ENCODE measurements around the gene SNRNP35. TPM values are rescaled to one million over a fixed set of nuclear protein-coding genes. Genes with fewer than 3 reads are reported as not detected.
"Not testable (repeated sequence)": the region's sequence is repeated elsewhere in the genome, so short reads cannot be mapped to it uniquely, and the experiment has no call there.

Gene SNRNP35
- total RNA-seq, 1 donor from 2014 or later = 26.4 TPM

DNA sequence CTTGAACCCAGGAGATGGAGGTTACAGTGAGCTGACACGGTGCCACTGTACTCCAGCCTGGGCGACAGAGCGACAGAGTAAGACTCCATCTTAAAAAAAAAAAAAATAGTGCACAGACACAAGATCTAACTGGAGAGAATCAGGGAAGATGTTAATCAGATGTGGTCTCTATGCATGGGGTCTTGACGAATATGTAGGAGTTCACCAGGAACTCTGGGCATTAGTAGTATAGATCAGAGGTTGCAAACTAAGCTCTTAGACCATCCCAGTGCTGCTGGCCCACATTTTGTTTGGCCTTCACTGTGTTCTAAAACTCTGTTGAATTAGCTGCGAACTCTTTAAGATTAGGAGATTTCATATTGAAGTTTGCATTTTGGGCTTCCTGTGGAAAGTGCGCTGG, 31.6 kb downstream of the SNRNP35 start:
- no peak for DNase-seq

DNA sequence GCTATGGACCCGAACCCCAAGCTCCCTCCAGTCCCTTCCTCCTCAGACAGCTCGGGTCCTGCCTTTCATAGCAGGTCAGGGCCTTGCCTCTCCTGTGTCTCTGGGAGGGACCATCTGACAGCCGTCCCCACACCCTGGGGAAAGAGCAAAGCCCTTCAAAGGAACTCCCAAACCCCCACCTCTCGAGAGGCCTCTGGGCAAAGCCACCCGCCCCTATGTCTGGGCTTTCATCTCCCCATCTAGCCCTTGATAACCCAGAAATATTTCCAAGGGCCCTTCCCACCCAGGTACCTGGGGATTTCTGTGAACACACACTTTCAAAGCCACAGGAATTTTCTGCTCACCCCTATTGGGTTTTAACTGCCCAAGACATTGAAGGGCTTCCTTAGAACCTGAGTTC, 32.1 kb downstream of the SNRNP35 start:
- no peak for DNase-seq

DNA sequence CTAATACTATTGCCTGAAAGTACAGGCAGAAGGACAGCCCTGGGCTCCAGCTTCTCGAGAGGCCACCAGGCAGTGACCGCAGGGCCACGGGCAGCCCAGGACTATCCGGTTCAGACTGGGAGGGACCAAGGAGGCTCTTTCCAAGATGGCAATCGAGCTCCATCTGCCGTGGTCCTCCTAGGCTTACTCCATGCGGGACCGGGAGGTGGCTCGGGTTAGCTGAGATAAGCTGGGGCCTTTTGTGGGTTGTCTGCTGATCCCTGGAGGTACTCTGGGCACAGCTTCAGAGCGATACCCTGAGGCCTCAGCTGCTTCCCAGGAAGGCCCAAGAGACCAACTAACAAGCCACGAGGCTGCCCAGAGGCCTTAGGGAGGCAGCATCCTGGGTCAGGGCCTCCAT, 33.1 kb downstream of the SNRNP35 start:
- DNase-seq = no peak

DNA sequence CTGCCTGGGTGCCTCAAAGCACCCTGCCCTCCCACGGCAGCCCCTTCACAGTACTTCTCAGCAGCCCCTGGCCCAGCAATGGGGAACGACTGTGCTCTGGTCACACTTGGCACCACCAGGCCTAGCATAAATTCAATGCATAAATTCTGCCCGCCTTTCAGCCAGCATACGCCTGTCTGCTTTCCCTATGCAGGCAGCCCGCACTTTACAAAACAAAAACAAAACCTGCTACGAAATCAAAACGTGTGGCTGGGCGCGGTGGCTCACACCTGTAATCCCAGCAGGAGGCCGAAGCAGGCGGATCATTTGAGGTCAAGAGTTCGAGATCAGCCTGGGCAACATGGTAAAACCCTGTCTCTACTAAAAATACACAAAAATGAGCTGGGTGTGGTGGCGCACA, 33.5 kb downstream of the SNRNP35 start:
- DNase-seq = no peak

DNA sequence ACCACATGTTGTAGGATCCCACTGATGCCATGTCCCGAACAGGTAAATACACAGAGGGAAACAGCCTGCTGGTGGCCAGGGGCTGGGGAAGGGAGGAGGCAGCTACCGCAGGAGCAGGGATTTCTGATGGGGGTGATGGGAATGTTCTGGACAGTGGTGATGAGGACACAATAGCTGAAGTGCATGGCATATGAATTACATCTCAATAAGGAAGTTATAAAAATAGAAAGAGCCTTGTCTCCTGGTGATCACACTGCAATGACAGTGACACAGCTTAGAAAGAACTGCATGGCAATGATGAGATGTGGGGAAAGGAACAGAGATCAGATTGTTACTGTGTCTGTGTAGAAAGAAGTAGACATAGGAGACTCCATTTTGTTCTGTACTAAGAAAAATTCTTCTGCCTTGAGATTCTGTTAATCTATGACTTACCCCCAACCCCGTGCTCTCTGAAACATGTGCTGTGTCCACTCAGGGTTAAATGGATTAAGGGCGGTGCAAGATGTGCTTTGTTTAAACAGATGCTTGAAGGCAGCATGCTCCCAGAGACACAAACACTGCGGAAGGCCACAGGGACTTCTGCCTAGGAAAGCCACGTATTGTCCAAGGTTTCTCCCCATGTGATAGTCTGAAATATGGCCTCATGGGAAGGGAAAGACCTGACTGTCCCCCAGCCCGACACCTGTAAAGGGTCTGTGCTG, 34.5 kb downstream of the SNRNP35 start:
- peak; percentile 18 for DNase-seq

DNA sequence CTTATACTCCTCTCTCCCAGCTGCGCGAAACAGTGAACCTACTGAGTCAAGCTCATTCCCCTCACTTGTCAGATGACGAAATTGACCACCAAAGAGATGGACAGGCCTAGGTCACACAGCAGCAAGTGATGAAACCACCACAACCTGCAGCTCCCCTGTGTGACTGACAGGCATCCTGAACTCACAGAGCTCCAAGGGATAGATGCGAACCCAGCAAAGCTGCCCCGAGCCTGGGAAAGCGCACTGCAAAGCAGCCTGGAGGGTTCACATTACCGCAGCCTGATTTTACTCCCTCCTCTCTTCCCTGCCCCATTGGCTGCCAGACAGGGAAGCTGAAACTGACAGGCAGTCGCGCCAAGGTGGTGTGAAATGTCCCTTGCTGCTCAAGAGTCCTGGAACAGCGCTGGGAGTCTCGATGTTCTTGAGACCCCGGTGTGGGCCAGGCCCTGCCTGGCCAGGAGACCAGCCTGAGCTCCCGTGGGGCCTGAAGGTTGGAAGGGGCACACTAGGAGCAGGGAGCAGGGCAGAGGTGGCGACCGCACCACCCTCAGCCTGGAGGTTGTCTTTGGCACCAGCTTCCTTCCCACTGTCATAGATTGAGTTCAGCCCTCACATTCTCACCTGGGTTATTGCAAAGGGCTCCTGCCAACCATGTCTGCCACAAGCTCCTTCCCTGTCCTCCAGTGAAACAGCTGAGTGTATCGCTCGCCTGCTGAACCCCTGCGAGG, 36.3 kb downstream of the SNRNP35 start:
- no peak for DNase-seq

DNA sequence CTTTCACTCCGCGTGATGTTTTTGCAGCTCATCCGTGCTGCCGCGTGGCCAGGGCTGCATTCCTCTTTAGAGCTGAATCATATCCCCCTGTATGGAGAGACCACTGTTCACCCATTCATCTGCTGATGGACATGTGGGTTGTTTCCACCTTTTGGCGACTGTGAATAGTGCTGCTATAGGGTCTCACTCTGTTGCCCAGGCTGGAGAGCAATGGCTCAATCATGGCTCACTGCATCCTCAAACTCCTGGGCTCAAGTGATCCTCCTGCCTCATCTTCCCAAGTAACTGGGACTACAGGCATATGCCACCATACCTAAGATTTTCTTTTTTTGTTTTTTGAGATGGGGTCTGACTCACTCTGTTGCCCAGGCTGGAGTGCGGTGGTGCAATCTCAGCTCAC, 39.1 kb downstream of the SNRNP35 start:
- no peak for DNase-seq

DNA sequence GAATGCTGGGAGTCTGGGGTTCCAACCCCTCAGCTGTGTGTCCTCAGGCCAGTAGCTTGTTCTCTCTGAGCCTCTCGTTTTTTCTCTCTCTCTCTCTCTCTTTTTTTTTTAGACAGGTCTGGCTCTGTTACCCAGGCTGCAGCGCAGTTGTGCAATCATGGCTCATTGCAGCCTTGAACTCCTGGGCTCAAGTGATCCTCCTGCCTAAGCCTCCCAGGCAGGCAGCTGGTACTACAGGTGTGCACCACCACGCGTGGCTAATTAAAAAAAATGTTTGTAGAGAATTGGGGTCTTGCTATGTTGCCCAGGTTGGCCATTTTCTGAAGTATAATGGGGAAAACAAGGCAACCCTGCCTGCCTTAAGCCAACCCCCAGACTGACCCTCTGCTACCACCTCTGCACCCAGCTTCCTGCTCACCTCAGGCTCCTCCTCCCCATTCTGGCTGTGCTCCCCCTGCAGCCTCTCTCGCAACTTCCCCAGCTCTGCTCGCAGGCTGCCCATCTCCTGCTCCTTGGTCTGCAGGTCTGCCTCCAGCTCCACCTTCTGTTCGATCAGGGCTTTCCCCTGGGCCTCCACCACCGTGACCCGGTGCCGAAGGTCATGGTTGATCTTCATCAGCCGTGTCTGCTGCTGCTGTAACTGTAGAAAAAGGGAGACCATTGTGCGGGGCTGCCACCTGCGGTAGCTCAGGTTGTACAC, 40.3 kb downstream of the SNRNP35 start:
- DNase-seq = no peak

DNA sequence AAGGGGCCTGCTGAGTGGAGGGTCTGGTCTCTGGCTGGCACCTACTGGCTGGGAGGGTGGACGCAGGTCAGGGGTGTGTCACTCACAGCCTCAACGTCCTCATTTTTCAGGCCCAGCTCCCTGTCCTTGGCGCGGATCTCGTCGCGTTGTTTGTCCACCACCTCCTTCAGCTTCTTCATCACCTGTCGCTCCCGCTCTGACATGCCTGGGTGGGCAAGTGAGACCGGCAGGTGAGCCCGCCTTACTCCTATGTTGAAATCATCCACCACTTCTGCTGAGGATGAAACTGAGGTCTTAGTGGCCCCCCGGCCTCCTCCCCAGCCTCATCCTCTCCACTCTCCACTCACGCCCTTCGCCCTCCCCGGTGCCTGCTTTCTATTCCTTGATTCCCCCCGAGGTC, 41.4 kb downstream of the SNRNP35 start:
- DNase-seq = no peak

DNA sequence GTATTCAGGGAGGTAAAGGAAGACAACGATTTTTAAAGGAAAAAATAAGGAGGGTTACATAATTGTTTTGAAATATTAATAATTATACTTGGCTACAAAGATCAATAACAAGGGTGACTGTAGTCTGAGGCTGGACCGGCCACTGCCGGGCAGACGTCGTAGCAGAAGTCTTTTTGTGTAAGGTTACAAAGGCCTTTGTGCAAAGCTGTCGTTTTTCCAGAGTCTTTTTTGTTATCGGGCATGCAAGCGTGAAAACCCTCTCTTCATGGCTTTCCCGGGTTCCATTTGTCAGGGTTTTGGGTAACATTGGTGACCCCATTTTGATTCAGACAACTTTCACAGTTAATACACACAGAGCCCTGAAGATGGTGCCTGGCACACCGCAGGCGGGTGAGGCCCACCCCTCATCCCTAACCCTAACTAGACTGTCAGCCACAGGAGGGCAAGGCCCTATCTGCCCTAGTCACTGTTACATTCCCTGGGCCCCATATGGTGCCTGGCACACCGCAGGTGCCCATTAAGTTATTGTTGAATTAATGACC, 44.3 kb downstream of the SNRNP35 start:
- DNase-seq = no peak

DNA sequence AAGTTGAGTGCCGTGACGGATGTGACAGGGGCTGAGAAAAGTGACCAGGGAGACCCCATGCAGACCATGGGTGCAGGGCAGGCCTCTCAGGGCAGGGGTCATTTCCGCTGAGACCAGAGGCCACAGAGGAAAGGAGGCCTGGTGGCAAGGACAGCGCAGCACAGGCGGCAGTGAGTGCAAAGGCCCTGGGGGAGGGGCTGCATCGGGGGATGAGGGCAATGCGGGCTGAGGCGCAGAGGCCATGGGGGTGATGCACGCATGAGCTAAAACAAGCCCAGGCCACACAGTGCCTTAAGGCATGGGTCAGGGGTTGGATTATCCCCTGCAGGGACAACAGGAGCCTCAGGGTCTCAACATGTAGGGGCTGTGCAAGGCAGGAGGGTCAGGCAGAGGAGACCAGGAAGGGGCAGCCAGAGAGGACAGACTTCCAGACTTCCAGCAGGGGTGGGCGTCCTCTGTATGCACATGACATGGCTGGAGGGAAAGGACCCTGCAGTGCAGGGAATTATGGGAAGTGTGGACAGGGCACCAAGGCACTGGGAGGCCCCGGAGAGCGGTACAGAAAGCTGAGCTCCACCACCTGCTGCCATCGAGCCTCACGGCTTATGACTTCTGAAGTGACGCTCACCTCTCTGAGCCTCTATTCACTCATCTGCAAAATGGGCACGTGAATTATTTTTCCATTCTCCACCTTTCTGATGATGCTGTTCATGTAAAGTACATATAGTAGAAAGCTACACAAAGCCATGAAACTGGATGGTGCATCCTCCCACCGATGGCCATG, 48.3 kb downstream of the SNRNP35 start:
- no peak for DNase-seq

DNA sequence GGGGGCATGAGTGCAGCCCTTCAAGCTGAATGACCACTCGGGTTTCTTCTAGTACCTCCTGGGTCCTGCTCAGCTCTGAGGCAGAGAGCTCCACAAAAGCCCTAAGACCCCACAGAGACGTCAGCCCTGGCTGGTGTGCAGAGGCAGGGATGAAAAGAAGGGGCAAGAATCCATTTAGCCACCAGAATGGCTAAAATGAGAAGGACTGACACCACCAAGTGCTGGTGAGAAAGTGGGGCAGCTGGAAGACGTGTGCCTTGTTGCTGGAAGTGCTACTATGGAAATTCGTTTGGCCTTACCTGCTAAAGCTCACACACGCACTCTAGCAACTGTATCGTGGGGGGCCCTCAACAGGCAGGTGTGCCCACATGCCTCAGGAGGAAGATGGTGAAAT, 48.9 kb downstream of the SNRNP35 start:
- DNase-seq = no peak

DNA sequence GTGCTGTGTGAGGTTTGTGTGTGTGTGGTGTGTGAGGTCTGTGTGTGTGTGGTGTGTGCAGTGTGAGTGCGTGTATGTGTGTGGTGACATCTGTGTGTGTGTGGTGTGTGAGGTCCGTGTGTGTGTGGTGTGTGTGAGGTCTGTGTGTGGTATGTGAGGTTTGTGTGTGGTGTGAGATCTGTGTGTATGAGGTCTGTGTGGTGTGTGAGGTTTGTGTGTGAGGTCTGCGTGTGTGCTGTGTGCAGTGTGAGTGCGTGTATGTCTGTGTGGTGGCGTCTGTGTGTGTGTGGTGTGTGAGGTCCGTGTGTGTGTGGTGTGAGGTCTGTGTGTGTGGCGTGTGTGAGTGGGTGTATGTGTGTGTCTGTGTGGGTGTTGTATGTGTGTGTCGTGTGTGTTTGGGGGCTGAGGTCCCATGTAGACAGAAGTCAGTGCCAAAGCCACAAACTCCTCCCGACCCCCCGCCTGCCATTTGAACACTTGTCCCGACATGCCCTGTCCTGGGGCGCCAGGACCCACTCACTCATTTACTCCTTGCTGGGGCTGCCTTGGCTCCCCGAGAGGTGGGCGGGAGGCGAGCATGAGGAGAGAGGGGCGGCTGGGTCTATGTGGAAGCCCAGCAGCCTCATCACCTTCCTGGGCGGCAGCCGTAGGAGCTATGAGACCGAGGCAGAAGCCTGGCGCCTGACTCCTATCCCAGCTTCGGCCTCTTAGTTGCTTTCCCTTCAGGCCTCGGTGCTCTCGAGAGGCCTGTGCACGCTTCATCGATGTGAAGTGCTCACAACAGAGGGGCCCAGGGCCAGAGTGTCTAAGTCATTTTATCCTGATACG, 55.1 kb downstream of the SNRNP35 start:
- no peak for DNase-seq

DNA sequence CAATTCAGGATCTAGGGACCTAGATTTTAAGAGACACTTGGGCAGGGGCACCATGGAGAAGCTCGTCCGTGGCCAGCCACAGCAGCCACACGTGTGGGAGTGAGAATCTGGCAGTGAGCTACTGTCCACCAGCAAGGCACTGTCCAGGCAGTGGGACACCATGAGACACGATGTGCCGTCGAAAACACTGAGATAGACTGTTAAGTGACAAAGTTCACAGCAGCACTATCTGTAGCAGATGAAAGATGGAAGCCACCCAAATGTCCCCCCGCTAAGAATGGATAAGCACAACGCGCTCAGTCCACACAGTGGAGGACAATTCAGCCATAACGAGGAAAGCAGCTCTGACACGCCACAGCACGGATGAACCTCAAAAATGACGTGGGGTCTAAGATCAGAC, 55.9 kb downstream of the SNRNP35 start:
- DNase-seq = no peak

DNA sequence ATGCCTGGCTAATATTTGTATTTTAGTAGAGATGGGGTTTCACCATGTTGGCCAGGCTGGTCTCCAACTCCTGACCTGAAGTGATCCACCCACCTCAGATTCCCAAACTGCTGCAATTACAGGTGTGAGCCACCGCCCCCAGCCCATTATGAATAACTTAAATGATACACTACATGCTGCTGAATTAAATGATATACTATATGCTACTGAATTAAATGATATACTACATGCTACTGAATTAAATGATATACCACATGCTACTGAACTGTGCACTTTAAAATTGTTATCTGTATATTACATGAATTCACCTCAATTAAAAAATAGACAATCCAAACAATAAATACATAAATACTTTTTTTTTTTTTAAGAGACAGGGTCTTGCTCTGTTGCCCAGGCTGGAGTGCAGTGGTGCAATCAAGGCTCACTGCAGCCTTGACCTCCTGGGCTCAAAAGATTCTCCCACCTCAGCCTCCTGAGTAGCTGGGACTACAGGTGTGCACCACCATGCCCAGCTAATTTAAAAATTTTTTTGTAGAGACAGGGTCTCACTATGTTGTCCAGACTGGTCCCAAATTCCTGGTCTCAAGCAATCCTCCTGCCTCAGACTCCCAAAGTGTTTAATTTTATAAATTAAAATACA, 56.8 kb downstream of the SNRNP35 start:
- DNase-seq = not testable (repeated sequence)

DNA sequence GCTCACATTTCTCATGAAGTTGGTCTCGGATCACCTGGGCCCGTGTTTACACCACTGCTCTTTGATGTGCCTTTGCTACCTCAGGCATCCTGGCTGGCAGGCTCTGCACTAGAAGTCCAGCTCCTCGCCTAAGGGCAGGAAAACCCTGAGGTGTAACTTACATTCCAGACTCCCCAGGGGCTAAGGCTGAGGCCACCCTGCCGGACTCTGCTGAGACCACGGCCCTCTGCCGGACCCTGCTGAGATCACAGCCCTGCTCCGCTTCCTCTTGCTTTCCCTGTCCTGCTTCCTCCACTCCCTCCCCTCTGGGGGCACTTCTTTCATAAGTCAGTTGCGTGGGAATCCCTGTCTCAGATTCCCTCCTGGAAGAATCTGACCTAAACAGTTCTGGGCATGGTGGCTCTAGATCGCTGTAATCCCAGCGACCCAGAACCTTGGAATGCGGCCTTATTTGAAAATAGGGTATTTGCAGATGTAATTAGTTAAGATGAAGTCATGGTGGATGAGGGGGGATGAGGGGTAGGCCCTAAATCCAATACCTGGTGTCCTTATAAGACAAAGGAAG, 58.4 kb downstream of the SNRNP35 start:
- no peak for DNase-seq

Data from tongue (tissue), 2 donors.